Endothelial cell of umbilical vein (primary cell): ENCODE data around the gene CPA4. TPM values are rescaled to one million over a fixed set of nuclear protein-coding genes. Genes with fewer than 3 reads are reported as not detected.

Experiments
- BruUV-seq: library from RNA; stranded (reverse); fragments of 400-500 nt; replicated peaks from 2 replicates; lab custom pipeline; 2021; lab: Mats Ljungman, UMichigan
- CTCF ChIA-PET: fragments of 300-600, 350-600 bp; sonication (Branson Sonifier 250); formaldehyde crosslinking; loops from one replicate; lab custom pipeline; 2021; ENCODE audit warnings: antibody characterized with exemption, inconsistent platforms; lab: Charles Lee
- POLR2A ChIA-PET: fragments of 300-600, 350-600 bp; sonication (Branson Sonifier 250); formaldehyde crosslinking; loops from one replicate; lab custom pipeline; 2021; ENCODE audit warnings: antibody characterized with exemption, inconsistent platforms; lab: Charles Lee
- DNase-seq: peaks from one replicate; pipeline ENCODE4 v3.0.0-alpha.2; 2011; ENCODE audit warnings: low read depth, low spot score
- FAIRE-seq: peaks from 2 replicates; lab custom pipeline; 2011; peaks lifted over from hg19 to GRCh38; lab: Jason Lieb, UNC
- H2AFZ ChIP-seq: 2 replicates; pipeline ENCODE4 v1.6.0; 2012; ENCODE audit warnings: low read depth, low read length, control low read depth, inconsistent platforms
- H3K27ac ChIP-seq: 2 replicates; pipeline ENCODE4 v1.5.1; 2011; ENCODE audit warnings: low read depth, mild to moderate bottlenecking, control low read depth, low read length, moderate library complexity; ENCODE audit not compliant: insufficient read depth
- H3K27me3 ChIP-seq, 2 experiments: 2 replicates each; pipeline versions ENCODE4 v1.6.0 to v1.6.1; 2011; ENCODE audit warnings: low read length in 2 of 2, mixed read lengths in 1 of 2; ENCODE audit not compliant: control insufficient read depth in 2 of 2, insufficient read depth in 2 of 2
- H3K36me3 ChIP-seq, 2 experiments: 2 replicates in 1 of 2; 3 replicates in 1 of 2; pipeline ENCODE4 v1.5.1; 2011; ENCODE audit warnings: low read length in 2 of 2, mild to moderate bottlenecking in 1 of 2, moderate library complexity in 1 of 2; ENCODE audit not compliant: control insufficient read depth in 2 of 2, insufficient read depth in 2 of 2; ENCODE audit errors: extremely low read depth in 1 of 2
- H3K4me1 ChIP-seq: 3 replicates; pipeline ENCODE4 v1.5.1; 2011; ENCODE audit warnings: mild to moderate bottlenecking, low read length; ENCODE audit not compliant: control insufficient read depth, insufficient read depth; ENCODE audit errors: extremely low read depth
- H3K4me2 ChIP-seq: 2 replicates; pipeline ENCODE4 v1.6.1; 2011; ENCODE audit warnings: low read length, control low read depth, mixed read lengths; ENCODE audit not compliant: insufficient read depth
- H3K4me3 ChIP-seq, 3 experiments: fragments of 200-600 bp in 1 of 3; sonication (generic), shearing (Covaris generic) in 1 of 3; replicated peaks in 1 of 3; 2 replicates each; pipeline ENCODE4 v1.5.1; 2011 to 2016; ENCODE audit warnings: control low read depth in 3 of 3, low read length in 3 of 3, mild to moderate bottlenecking in 2 of 3, inconsistent platforms in 1 of 3, low read depth in 1 of 3, moderate library complexity in 1 of 3; ENCODE audit not compliant: insufficient read depth in 1 of 3
- H3K79me2 ChIP-seq: 2 replicates; pipeline ENCODE4 v1.6.0; 2012; ENCODE audit warnings: low read length, inconsistent platforms; ENCODE audit not compliant: control insufficient read depth, insufficient read depth
- H3K9ac ChIP-seq: replicated peaks from 2 replicates; pipeline ENCODE3; 2011; ENCODE audit warnings: low read length, control low read depth; ENCODE audit not compliant: insufficient read depth; ENCODE audit errors: extremely low read depth
- H3K9me1 ChIP-seq: replicated peaks from 3 replicates; pipeline ENCODE4 v1.6.0; 2011; ENCODE audit warnings: mild to moderate bottlenecking, low read length; ENCODE audit not compliant: control insufficient read depth, insufficient read depth; ENCODE audit errors: extremely low read depth
- H3K9me3 ChIP-seq: replicated peaks from 2 replicates; pipeline ENCODE4 v1.5.1; 2012; ENCODE audit warnings: low read length, inconsistent platforms; ENCODE audit not compliant: control insufficient read depth, insufficient read depth
- H4K20me1 ChIP-seq: replicated peaks from 2 replicates; pipeline ENCODE3; 2011; ENCODE audit warnings: mild to moderate bottlenecking, low read length; ENCODE audit not compliant: control insufficient read depth, insufficient read depth; ENCODE audit errors: extremely low read depth
- EZH2 ChIP-seq: IDR thresholded peaks from 2 replicates; pipeline ENCODE4 v1.6.1; 2012; ENCODE audit warnings: borderline replicate concordance, low read depth, mild to moderate bottlenecking, moderate library complexity, low read length, inconsistent platforms; ENCODE audit not compliant: severe bottlenecking
- FOS ChIP-seq: IDR thresholded peaks from 2 replicates; pipeline ENCODE4 v1.6.1; 2011; ENCODE audit warnings: mild to moderate bottlenecking, low read length, moderate library complexity, borderline replicate concordance; ENCODE audit not compliant: insufficient read depth
- GATA2 ChIP-seq: IDR thresholded peaks from 2 replicates; pipeline ENCODE4 v1.7.0; 2011; ENCODE audit warnings: low read depth, mild to moderate bottlenecking, moderate library complexity, mixed read lengths, low read length; ENCODE audit not compliant: insufficient read length, insufficient read depth
- JUN ChIP-seq: IDR thresholded peaks from 2 replicates; pipeline ENCODE4 v1.6.1; 2011; ENCODE audit warnings: borderline replicate concordance, low read depth; ENCODE audit not compliant: insufficient read length, insufficient read depth
- POLR2A ChIP-seq: IDR thresholded peaks from 2 replicates; pipeline ENCODE4 v1.6.1; 2012; ENCODE audit warnings: low read depth, mild to moderate bottlenecking, control low read depth, low read length
- POLR2AphosphoS5 ChIP-seq: IDR thresholded peaks from 2 replicates; pipeline ENCODE4 v1.6.1; 2012; ENCODE audit warnings: low read depth, mild to moderate bottlenecking, control low read depth, low read length, moderate library complexity; ENCODE audit not compliant: insufficient read depth
- dilution Hi-C: fragments of 300-500 bp; cut with MboI; formaldehyde crosslinking; loops from one replicate; pipeline ENCODE4 v1.15.0; 2019; ENCODE audit warnings: low sequenced_read_pairs; ENCODE audit not compliant: extremely low pct_ligation_motif_present
- intact Hi-C: fragments of 100-400 bp; cut with micrococcal nuclease; formaldehyde crosslinking; loops from one replicate; pipeline ENCODE4 v1.10.0; 2022
- polyA plus RNA-seq, 4 experiments: library from polyadenylated mRNA; depleted of rRNA in 3 of 4; stranded (reverse) in 3 of 4; unstranded in 1 of 4; fragments of >200 nt; gene quantifications; 2 replicates each; pipeline versions ENCODE4 v1.2.1 to v1.2.3, GENCODE V29; 2011 to 2012; ENCODE audit warnings: missing spikeins in 1 of 4
- total RNA-seq: library from RNA; stranded (reverse); gene quantifications from 2 replicates; pipeline ENCODE4 v1.2.3, GENCODE V29; 2021
- TF ChIP-seq, protein P1 (sequence below), 2 donors: IDR thresholded peaks; 1 replicate in 1 of 2; 2 replicates in 1 of 2; pipeline ENCODE4 v1.5.1; 2011; ENCODE audit warnings: low read length in 2 of 2, mild to moderate bottlenecking in 2 of 2, moderate library complexity in 2 of 2, control low read depth in 1 of 2, inconsistent platforms in 1 of 2, low read depth in 1 of 2; ENCODE audit not compliant: insufficient read depth in 1 of 2; ENCODE audit errors: extremely low read depth in 1 of 2
- TF ChIP-seq, protein P2 (sequence below): IDR thresholded peaks from 2 replicates; pipeline ENCODE4 v1.6.1; 2011; ENCODE audit not compliant: insufficient read depth, insufficient read length

Gene CPA4
- total and polyA plus RNA-seq, 2 donors (not counting 3 experiments of a cell fraction or from before 2014, with no cell fraction given) = 0.36 TPM; not detected in 1

DNA sequence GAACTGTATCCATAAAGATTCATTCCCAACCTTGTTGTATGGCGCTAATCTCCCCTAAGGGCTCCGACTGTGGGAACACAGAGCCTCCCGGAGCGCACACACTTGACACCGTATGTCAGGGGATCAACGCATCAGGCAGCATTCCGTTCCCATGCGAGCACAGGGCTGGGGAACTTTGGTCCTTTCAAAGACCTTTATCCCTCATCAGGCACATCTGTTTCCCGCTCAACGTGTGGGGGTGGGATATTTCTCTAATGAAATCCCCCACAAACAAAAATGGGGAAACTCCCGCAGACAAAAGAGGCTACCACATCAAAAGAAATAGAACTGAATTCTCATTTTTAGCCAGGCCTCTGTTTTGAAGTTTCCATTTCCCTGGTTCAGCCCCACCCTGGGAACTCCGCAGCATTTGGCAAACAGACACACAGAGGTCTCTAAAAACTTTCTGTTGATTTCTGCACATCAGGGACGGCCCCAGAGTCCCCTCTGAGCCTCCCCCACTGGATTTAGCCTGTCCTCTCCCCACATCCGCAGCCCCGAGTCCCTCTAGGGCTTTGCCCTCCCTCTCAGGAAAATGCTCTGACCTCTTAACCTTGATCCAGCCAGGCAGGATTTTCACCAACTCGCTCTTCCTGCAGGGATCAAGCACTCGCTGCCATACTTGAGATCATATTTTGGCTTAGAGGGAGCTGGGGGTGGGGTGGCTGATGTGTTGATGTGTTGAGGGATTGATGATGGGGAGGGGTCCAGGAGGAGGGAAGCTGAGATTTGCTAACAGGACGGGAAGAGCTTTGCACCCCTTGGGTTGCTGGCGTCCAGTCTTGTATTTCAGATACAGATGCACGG is 58.2 kb downstream of the CPA4 start:
- no peak overlapping the region for H3K27ac ChIP-seq
- no peak overlapping the region for H3K4me2 ChIP-seq
- no peak overlapping the region for H2AFZ ChIP-seq
- no peaks in the 10 kb centered on the region for H3K36me3 ChIP-seq
- no TSS peak for BruUV-seq
- DNase-seq (peak; percentile 30), FAIRE-seq (peak; percentile 53)
- no peaks in the 10 kb centered on the region for H3K27me3 ChIP-seq
- H3K79me2 ChIP-seq = no peaks in the 10 kb centered on the region
- no peaks in the 10 kb centered on the region for H4K20me1 ChIP-seq
- no peak overlapping the region for H3K9ac ChIP-seq
- no peak for TF ChIP-seq FOS
- TF ChIP-seq, protein P1, sequence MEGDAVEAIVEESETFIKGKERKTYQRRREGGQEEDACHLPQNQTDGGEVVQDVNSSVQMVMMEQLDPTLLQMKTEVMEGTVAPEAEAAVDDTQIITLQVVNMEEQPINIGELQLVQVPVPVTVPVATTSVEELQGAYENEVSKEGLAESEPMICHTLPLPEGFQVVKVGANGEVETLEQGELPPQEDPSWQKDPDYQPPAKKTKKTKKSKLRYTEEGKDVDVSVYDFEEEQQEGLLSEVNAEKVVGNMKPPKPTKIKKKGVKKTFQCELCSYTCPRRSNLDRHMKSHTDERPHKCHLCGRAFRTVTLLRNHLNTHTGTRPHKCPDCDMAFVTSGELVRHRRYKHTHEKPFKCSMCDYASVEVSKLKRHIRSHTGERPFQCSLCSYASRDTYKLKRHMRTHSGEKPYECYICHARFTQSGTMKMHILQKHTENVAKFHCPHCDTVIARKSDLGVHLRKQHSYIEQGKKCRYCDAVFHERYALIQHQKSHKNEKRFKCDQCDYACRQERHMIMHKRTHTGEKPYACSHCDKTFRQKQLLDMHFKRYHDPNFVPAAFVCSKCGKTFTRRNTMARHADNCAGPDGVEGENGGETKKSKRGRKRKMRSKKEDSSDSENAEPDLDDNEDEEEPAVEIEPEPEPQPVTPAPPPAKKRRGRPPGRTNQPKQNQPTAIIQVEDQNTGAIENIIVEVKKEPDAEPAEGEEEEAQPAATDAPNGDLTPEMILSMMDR (IDR thresholded peaks at IDR 0.05; ENCODE audit: extremely low read depth in 1 of 2, insufficient read depth in 1 of 2, low read depth in 1 of 2, low read length in 2 of 2) = no peak
- no peak for TF ChIP-seq POLR2A
- no peaks in the 10 kb centered on the region for H3K9me3 ChIP-seq
- intact Hi-C loops (no loop called here), dilution Hi-C loops (no loop called here)
- no peak overlapping the region for H3K4me3 ChIP-seq
- CTCF ChIA-PET = no interaction called here
- H3K4me1 ChIP-seq = peaks cover 2% of the 10 kb centered on the region
- no peaks in the 10 kb centered on the region for H3K9me1 ChIP-seq
- POLR2A ChIA-PET = no interaction called here

DNA sequence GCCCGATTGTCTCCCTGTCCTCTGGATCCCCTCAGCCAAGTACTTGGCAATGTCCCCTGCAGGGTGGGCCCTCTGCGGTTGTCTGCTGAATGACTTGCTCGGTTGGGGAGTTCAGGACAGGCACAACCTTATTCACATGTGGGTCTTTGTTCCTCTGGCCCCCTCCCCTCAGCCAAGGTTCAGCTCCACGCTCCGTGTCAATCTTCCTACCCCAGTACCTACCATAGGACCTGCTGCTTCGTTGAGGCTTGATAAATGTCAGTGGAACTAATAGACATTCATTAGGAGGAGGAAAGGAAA is 58.8 kb downstream of the CPA4 start:
- no peak for TF ChIP-seq FOS
- TF ChIP-seq EZH2 = no peak
- TF ChIP-seq, protein P1 (IDR thresholded peaks at IDR 0.05; ENCODE audit: extremely low read depth in 1 of 2, insufficient read depth in 1 of 2, low read depth in 1 of 2, low read length in 2 of 2) = no peak
- no peak for TF ChIP-seq GATA2
- TF ChIP-seq, protein P2, sequence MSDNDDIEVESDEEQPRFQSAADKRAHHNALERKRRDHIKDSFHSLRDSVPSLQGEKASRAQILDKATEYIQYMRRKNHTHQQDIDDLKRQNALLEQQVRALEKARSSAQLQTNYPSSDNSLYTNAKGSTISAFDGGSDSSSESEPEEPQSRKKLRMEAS = no peak
- no peak for TF ChIP-seq POLR2AphosphoS5
- no peak for TF ChIP-seq JUN
- no peak for TF ChIP-seq POLR2A
- no peaks in the 10 kb centered on the region for H4K20me1 ChIP-seq
- no peaks in the 10 kb centered on the region for H3K79me2 ChIP-seq
- DNase-seq (no peak), FAIRE-seq (no peak)
- H3K9ac ChIP-seq = no peak overlapping the region
- H3K27me3 ChIP-seq = no peaks in the 10 kb centered on the region
- ChIA-PET CTCF (no interaction called here), POLR2A (no interaction called here)
- no peak overlapping the region for H3K4me3 ChIP-seq
- BruUV-seq = no TSS peak
- dilution Hi-C loops = no loop called here
- H2AFZ ChIP-seq = no peak overlapping the region
- H3K9me3 ChIP-seq = no peaks in the 10 kb centered on the region
- H3K4me2 ChIP-seq = no peak overlapping the region
- H3K36me3 ChIP-seq = no peaks in the 10 kb centered on the region
- H3K27ac ChIP-seq = no peak overlapping the region
- no peaks in the 10 kb centered on the region for H3K9me1 ChIP-seq
- H3K4me1 ChIP-seq = peaks cover 4% of the 10 kb centered on the region
- intact Hi-C loops = no loop called here
